Gastroesophageal sphincter (tissue), 3 donors: ENCODE results near the gene SERPINE3.

Experiments
- CTCF ChIP-seq, 4 experiments: fragments of 200-600 bp in 2 of 4; fragments of 450-650 bp in 2 of 4; sonication (generic) in 1 of 4; IDR thresholded peaks; one replicate each; pipeline ENCODE4 v1.5.1; 2017 to 2019; ENCODE audit warnings: antibody characterized with exemption in 4 of 4, mild to moderate bottlenecking in 2 of 4, moderate library complexity in 2 of 4
- EP300 ChIP-seq: sonication (generic); formaldehyde crosslinking; IDR thresholded peaks from one replicate; pipeline ENCODE4 v1.6.1; 2017; ENCODE audit warnings: antibody characterized with exemption, mild to moderate bottlenecking
- POLR2AphosphoS5 ChIP-seq: sonication (generic); formaldehyde crosslinking; IDR thresholded peaks from one replicate; pipeline ENCODE4 v1.6.1; 2017; ENCODE audit warnings: antibody characterized with exemption

- TF ChIP-seq EP300 (no peak), CTCF (IDR thresholded peaks at IDR 0.05) (no peak), POLR2AphosphoS5 (no peak)
Observed at GRCh38 chr13:51326777-51327176, 12.7 kb upstream of the SERPINE3 start.
